GM19324 (cell line): Measurements from ENCODE around the gene LCOR.
"Not testable (repeated sequence)": the region's sequence is repeated elsewhere in the genome, so short reads cannot be mapped to it uniquely, and the experiment has no call there.

Experiments
- ATAC-seq: cut with Tn5 transposase; IDR thresholded peaks from one replicate; pipeline ENCODE4 v1.9.1; 2021; ENCODE audit warnings: mild to moderate bottlenecking, moderate library complexity; ENCODE audit not compliant: unreplicated experiment, low FRiP score

LCOR gene

DNA sequence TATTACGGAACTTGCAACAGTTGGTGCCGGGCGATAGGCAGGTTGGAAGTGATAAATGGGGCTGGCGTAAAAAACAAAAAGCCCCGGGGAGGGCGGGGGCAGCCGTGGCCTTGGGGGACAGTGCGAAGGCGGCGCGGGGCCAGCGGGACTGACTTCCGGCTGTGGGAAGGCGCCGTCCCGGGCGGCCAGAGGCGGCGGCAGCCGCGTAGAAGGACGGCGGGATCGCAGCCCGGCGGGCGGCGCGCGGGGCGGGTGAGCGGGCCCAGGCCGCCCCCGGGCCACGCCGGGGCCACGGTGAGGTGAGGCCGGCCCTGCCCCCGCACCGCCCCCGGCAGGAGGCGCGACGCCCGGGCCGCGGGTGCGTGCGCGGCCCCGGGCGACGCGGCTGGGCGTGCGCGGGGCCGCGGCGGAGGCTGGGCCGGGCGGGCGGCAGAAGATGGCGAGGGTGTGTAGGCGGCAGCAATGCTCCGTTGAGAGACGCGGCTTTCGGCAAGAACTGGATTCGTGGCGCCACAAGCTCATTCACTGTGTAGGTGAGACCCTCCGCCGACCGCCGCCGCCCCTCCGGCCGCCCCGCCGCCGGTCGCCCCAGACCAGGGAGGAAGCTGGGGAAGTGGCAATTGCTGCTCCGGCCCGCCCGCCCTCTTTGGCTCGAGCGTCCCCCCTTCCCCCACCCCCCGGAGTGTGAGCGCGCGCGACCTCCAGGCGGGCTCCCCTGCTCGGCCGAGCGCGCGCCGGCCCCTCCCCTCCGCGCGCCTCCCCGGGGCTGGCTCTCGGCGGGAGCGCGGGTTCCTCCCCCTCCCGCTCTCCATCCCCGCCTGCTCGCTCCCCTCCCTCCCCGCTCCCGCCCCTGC lies at the start of gene LCOR:
Gene LCOR (plus strand): TSS at position 432 of the 854 bp plus-strand sequence. CDS start 116,760 bp downstream, outside the sequence.
- peak; percentile 75 for ATAC-seq

- ATAC-seq, result no peak
Observed at GRCh38 chr10:96784253-96784652, 47.8 kb upstream of the LCOR start.

- ATAC-seq, result no peak
Observed at GRCh38 chr10:96789571-96790108, 42.5 kb upstream of the LCOR start.

DNA sequence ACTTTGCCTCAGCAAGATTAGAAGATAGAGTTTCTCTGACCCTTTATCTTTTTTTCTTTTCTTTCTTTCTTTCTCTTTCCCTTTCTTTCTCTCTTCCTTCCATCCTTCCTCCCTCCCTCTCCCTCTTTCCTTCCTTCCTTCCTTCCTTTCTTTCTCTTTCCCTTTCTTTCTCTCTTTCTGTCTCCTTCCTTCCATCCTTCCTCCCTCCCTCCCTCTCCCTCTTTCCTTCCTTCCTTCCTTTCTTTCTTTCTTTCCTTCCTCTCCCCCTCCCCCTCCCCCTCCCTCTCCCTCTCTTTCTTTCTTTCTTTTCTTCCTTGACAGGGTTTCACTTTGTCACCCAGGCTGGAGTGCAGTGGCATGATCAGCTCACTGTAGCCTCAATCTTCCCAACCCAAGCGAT lies 40.2 kb upstream of the LCOR start:
- ATAC-seq, result no peak

- no peak for ATAC-seq
Observed at GRCh38 chr10:96794836-96795733, 37.0 kb upstream of the LCOR start.

DNA sequence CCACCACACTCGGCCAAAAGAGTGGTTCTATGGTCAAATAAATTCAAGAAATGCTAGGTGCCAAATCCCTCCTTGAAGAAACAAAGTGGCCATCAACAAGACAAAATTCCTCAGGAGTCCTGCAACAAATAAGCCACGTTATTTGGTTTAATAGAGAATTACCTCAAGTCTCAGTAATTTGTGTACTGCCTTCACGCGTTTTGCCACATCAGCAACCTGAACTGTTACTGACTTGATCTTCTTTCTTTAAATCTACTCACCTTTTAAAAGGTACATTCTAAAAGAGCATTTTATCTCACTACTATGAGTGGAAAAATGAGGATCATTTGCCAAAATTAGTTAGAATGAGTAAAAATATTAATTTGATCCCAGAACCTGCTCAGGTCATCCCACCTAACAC lies 34.6 kb upstream of the LCOR start:
- ATAC-seq, result no peak

DNA sequence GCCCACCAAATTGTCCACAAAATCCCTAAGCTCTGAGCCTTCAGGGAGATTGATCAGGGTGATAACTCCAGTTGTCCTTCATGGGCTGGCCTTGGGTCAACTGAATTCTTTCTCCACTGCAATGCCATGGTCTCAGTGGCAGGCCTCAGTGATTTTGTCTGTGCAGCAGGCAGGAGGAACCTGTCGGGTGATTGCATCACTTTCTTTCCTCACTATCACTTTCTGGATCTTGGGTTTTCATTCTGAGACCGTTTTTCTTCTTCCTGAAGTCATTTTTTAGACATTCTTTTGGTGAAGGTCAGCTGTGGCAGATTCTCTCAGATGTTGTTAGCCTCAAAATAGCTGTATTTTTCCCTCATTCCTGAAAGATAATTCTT lies 28.8 kb upstream of the LCOR start:
- no peak for ATAC-seq

DNA sequence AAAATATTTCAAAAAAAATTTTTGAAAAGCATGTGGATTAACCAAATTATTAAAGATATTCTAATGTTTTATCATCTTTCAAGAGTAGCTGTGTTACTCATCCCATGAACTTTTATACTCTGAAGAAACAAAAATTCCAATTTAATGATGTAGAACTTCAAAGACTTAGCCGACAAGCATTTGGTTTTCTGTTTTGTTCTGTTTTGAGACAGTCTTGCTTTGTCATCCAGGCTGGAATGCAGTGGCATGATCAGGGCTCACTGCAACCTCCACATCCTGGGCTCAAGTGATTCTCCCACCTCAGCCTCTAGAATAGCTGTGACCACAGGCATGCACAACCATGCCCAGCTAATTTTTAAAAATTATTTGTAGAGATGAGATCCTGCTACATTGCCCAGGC lies 17.8 kb upstream of the LCOR start:
- no peak for ATAC-seq

DNA sequence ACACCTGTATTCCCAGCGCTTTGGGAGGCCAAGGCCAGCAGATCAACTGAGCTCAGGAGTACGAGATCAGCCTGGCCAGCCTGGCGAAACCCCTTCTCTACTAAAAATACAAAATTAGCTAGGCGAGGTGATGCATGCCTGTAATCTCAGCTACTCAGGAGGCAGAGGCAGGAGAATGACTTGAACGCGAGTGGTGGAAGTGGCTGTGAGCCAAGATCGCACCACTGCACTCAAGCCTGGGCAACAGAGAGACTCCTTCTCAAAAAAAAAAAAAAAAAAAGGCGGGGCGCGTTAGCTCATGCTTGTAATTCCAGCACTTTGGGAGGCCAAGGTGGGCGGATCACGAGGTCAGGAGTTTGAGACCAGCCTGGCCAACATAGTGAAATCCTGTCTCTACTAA lies 13.1 kb upstream of the LCOR start:
- ATAC-seq, result not testable (repeated sequence)

DNA sequence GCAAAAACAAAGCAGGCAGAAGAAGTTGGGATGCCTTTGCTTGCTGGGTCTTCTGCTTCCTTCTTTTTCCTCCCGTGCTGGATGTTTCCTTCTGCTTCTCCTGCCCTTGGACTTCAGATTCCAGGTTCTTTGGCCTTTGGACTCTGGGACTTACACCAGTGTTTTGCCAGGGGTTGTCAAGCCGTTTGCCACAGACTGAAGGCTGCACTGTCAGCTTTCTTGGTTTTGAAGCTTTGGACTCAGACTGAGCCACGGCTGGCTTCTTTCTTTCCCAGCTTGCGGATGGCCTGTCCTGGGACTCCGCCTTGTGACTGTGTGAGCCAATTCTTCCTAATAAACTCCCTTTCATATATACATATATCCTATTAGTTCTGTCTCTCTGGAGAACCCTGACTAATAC lies 11.3 kb upstream of the LCOR start:
- no peak for ATAC-seq

DNA sequence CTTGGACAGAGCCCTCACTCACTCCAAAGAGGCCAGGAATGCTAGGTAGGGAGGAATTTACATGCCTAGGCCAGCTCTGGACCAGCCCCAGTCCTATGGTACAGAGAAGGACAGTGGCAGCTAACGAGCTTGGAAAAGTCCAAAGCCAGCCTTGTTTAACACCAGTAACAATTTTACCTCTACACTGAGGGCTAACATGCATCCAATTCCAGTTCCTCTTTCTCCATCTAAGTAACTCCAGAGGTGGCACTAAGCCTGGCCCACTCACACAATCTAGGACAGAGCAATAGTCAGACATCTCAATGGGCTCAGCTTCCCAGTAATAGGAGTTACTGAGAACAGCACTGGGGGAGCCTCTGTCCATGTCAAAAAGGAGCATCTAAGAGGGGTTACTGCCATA lies 5.7 kb upstream of the LCOR start:
- no peak for ATAC-seq

DNA sequence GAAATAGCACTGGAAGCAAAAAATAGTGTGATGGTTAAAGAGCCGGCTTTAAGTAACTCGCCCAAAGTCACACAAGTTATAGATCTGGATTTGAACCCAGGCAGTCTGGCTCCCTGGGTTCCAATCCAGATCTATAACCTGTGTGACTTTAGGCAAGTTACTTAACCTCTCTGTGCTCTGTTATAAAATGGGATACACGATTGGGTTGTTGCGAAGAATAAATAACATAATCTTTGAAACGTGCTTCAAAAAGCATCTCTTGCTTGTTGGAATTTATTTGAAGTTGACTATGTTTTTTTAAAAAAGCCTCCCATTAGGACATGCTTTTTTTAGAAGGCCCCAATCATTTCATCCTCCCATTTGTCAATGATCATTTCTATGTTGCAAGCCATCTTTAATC lies 3.5 kb upstream of the LCOR start:
- ATAC-seq, result no peak

DNA sequence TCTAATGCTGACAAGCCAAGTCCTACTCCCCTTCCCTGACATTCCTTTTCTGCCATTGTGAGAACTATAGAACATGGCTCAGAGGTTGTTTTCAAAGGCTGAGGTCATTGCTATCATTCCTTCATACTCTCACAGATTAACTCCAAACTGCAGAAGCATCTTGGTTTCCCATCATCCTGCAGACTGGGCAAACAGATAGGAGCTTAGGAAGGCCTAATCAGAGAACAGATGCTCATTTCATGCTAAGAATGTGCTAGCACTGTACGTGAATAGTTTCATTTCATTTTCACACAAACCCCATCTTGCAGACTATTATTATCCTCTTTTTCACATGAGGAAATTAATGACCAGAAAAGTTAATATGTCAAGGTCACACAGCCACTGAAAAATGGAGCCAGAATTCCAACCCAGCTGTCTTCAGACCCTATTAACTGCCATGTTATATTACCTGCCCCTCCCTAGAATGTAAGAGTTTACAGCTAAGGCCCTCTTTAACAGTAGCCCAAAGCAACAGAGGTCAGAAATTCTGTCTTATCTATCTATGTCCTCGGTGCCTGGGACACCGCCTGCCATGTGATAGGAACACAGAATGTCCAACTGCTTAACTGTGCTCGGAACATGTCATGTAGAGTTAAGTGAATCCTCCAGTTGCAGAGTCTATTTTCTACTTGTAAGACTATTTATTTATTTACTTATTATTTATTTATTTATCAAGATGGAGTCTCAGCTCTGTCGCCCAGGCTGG lies 2.9 kb upstream of the LCOR start:
- no peak for ATAC-seq

GRCh38 chr10:96830511-96831199 lies 1.4 kb upstream of the LCOR start:
- ATAC-seq, result no peak

- no peak for ATAC-seq
Observed at GRCh38 chr10:96831200-96831866, 765 bp upstream of the LCOR start.

DNA sequence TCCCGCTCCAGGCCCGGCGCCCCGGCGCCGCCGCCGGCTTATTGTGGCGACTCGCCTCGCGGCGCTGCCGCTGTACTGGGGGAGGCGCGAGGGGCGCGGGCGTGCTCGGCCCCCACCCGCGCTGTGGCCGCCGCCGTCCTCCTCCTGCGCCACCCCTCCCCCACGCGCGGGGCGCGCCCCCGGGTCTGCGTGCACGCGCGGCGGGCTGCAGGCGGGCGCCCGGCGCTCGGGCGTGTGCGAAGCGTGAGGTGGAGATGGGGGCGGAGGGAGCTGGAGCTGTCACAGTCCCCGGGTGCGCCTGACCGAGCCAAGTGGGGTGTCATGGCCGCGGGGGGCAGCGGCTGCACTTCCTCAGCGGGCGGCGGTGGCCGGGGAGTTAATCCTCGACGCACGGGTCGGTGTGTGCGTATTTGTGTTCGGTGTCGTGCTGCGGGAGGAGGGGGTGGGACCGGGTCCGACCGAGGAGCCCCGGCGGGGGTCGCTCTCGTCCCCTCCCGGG lies 672 bp downstream of the LCOR start:
- peak; percentile 62 for ATAC-seq

DNA sequence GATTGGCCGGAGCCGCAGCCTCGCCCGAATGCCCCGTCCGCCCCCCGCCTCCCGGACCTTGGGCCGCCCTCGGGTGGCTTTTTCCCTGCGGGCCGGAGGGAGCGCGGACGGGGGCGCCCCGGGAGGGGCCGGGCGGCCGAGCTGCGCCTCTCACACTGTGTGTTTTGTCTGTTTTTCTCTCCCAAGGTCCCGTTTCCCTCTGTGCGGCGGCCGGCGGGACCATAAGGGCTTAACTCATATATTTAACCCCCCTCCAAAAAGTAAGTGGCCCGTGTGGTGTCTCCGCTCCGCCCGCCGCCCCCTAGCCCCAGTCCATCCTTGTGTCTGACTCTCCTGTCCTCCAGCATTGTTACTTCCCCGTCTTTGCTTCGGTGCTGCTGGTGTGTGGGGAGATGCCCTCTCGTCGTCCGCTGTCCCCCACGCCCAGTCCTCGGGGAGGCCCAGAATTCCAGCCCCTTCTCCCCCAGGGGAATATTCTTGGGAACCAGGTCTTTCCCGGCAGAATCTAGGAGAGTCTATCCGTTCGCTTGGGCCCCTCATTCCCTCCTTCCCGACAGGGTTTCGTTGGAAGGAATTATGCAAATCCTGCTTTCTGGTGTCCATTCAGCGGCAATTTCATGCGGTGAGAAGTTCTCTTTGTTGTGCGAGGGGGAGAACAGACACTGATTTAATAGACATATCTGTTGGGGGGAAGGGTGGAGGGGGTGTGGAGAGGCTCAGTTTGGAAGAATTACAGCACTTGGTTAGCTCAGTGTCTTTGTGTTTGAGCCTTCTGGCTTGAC lies 1.3 kb downstream of the LCOR start:
- no peak for ATAC-seq

DNA sequence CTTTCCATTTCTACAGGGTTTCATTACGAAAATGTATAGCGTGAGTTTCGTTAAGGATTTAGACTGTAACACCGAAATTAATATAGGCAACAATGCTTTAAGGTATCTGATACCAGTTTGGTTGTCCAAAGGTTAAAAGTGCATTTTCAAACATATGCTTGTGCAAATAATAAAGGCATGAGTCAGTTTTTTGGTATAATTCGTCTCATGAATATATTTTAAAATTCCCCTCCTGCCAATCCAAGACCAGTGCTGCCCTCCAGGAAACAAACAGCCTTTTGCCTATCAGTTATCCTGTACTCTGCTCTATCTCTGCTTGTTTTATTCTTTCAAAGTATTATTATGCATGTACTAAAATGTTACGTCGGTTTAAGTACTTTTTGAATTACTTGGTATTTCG lies 2.0 kb downstream of the LCOR start:
- no peak for ATAC-seq

- ATAC-seq, result no peak
Observed at GRCh38 chr10:96835899-96836298, 3.8 kb downstream of the LCOR start.
